Measurements from ENCODE around the gene AFF1.

AFF1 gene

DNA sequence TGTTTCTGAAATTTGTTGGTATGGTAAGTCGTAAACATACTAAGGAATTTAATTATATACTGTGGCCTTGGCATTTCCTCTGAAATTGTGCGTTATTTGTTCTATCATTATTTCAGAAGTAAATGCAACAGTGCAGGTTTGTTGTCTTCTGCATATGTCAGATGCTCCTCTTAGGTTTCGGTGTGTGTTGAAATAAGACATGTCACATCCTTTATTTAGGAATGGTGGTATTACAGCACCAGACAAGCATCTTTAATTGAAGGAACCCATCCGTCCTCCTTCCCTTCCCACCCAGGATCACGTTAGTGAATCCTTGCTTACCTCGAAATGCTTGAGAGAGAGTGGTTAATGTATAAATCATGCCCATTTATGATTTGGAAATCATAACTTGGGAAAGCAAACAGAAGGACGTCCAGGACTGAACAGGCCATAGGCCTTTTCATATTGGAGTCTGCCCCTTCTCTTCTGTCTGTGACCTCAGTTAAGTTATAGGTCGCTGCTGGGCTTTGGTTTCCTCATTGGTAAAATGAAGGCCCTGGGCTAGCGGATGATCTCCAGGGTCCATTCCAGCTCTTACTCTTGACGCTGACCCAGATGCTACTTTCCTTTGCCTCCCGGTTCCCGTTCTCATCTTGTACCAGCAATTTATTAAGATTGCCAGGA is 151.5 kb downstream of the AFF1 start:
- DNase-seq (ENCODE audit: low read depth) = no peak

DNA sequence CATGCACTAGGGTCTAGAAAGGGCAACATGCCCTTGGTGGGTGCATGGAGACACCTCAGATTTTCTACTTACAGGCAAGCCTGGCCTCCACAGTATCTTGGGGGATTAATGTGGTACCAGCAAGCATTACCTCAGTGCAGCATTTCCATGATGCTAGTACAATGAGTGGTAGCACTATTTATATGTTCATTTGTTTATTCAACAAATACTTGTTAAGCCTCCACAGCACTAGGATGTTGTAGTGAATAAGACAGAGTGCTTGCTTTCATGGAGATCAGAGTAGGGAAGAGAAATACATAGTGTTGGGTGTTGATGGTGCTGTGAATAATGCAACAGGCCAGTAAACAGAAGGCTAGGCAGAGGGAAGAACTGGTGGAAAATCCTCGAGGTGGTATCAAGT is 152.2 kb downstream of the AFF1 start:
- DNase-seq (ENCODE audit: low read depth) = no peak

DNA sequence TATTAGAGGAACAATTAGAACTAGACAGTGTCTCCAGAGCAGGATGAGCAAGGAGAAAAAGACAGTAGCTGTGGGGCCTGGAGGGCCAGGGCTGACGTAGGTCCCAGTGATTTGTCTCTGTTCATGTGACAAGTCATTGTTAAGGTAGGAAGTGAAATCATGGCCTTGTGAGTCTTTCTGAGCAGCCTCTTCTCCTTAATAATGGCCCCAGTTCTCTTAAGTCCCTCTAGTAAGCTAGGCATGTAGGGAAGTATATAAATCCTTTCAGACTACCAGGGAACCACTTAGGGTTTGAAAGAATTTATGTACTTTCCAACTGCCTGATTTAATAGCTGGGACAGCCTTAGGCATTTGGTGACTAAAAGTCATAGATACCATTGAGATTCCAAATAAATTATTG is 152.6 kb downstream of the AFF1 start:
- DNase-seq (ENCODE audit: low read depth) = no peak

GRCh38 chr4:87088186-87088585 is 153.4 kb downstream of the AFF1 start:
- no peak for DNase-seq (ENCODE audit: low read depth)

DNA sequence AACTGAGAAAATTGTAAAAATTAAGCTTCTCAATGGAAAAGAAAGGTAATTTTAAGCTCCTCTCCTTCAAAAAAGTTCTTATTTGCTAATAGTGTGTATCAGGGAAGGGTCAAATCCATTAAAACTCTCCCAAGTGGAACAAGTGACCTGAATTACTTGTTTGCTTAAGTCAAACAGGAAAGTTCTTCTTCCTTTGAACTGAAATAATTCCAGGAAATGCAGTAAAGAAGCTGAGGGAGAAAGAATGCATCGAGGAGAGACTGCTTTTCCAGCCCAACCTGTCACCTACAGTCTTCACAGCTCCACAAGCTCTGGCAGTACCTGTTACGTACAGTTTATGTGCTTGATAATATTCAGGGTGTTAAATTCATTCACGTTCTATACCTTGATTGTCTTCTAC is 154.6 kb downstream of the AFF1 start:
- no peak for DNase-seq (ENCODE audit: low read depth)

- DNase-seq (ENCODE audit: low read depth) = no peak
Measured at GRCh38 chr4:87090305-87090704, 155.5 kb downstream of the AFF1 start.

GRCh38 chr4:87092389-87093141 is 157.8 kb downstream of the AFF1 start:
- no peak for DNase-seq (ENCODE audit: low read depth)

- peak; percentile 14 for DNase-seq (ENCODE audit: low read depth)
Measured at GRCh38 chr4:87093443-87094123, 158.8 kb downstream of the AFF1 start.

DNA sequence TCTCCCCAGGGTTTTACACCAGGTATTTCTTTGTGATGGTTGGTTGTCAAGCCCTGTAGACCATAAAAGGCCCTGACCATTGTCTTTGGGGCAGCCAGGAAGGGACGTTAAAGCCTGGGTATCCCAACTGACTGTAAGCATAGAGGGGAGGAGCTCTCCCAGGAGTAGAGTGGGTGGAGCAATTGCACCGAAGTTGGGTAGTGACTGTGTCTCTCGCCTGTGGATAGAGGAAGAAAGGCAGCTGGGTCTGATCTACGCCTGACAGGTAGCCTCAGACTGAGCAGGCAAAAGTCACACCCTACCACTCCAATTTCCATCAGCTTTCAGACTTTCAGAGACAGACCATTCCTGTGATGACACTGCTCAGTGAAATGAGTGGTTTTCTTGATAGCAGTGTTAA is 162.3 kb downstream of the AFF1 start:
- DNase-seq (ENCODE audit: low read depth) = no peak

DNA sequence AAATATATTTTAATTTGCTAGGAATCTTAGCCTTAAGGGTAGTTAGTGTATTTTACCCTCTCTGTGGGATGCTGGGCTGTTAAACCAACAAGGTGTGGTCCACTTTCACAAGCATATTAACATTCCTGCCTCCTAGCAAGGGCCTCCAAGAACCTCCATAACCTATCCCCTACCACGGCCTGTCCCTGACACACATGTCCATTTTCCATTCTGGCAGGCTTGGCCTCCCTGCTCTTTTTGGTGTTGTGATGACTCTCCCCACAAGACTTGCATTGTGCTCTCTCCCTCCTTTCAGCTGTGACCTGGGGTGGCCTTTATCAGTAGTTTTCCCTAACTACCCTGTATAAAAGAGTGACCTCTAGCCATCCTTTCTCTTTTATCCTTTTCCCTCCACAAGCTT is 165.4 kb downstream of the AFF1 start:
- DNase-seq (ENCODE audit: low read depth) = no peak

GRCh38 chr4:87101543-87102199 is 166.9 kb downstream of the AFF1 start:
- no peak for DNase-seq (ENCODE audit: low read depth)

DNA sequence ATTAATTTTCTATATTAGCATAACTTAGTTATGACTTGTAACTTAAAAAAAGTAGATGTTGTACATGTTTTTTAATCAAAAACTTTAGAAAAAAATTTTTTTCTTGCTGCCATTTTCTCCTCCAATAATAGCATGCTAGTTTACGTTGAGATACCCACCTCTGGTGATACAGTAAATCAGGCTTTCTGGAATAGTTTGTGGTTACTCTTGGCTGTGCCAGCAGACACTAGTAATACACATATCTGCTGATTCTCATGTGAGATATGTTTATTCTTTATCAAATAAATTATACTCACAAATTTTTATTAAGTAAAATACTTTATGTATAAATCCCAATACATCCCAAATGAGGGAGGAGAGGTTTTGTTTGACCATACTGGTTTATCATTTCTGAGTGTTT is 168.3 kb downstream of the AFF1 start:
- DNase-seq (ENCODE audit: low read depth) = no peak

DNA sequence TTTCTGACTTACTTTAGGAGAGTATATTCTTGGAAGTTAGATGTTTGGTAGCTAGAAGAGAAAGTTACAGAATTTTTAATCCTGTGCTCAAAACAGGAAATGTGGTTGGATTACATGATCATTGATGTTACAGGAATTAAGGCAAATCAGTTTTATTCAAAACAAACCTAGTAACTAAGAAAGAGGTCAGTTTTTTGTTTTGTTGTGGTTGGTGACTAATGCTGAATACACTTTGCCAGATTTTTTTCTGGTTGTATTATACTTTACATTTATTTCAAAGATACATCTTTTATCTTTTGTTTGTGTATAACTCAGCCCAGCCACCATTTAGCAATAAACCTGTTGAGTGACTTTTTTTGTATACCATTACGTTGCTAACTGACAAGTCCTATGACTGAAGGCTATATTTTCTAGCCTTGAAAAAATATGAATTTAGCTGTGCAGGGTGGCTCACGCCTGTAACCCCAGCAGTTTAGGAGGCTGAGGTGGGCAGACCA is 168.9 kb downstream of the AFF1 start:
- no peak for DNase-seq (ENCODE audit: low read depth)

GRCh38 chr4:87105101-87105845 is 170.5 kb downstream of the AFF1 start:
- DNase-seq (ENCODE audit: low read depth) = no peak

DNA sequence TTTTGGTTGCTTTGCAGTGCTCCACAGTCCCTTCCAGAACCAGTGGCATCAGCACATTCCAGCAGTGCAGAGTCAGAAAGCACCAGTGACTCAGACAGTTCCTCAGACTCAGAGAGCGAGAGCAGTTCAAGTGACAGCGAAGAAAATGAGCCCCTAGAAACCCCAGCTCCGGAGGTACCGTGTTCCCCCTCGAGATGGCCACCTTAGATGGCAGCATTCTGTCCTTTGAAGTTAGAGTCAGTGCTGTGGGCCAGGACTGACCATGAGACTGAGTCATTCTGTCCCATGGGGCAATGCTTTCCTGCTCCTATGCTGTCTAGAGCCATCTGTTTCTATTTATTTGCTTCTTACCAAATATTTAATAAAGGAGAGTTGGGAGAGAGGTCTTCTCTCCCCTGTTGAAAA is 173.3 kb downstream of the AFF1 start:
- no peak for DNase-seq (ENCODE audit: low read depth)

- DNase-seq (ENCODE audit: low read depth) = no peak
Measured at GRCh38 chr4:87109121-87109520, 174.3 kb downstream of the AFF1 start.

GRCh38 chr4:87109945-87110344 is 175.1 kb downstream of the AFF1 start:
- no peak for DNase-seq (ENCODE audit: low read depth)

DNA sequence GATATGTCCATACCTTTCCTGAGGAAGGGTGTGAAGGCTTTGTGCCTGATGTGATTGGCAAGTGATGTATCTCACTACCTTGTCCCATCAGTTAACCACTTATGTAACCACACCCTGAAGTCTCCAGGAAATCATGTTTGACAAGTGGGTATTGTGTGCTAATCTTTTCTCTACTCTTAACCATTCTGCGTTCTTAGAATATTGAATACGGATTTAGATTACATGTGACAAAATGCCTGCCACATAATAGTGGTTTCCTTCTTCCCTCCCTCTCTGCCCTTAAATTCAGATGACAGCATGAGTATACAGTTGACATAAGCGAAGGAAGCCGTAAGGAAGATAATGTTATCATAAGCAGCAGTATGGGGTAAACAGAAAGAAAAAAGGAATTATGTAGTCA is 177.3 kb downstream of the AFF1 start:
- no peak for DNase-seq (ENCODE audit: low read depth)

DNA sequence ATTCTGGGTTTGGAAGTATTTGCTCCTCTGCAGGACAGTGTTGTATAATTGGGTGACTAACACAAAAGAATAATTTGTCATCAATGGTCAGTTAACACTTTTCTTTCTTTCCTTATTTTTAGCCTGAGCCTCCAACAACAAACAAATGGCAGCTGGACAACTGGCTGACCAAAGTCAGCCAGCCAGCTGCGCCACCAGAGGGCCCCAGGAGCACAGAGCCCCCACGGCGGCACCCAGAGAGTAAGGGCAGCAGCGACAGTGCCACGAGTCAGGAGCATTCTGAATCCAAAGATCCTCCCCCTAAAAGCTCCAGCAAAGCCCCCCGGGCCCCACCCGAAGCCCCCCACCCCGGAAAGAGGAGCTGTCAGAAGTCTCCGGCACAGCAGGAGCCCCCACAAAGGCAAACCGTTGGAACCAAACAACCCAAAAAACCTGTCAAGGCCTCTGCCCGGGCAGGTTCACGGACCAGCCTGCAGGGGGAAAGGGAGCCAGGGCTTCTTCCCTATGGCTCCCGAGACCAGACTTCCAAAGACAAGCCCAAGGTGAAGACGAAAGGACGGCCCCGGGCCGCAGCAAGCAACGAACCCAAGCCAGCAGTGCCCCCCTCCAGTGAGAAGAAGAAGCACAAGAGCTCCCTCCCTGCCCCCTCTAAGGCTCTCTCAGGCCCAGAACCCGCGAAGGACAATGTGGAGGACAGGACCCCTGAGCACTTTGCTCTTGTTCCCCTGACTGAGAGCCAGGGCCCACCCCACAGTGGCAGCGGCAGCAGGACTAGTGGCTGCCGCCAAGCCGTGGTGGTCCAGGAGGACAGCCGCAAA is 179.6 kb downstream of the AFF1 start:
- DNase-seq (ENCODE audit: low read depth) = no peak

DNA sequence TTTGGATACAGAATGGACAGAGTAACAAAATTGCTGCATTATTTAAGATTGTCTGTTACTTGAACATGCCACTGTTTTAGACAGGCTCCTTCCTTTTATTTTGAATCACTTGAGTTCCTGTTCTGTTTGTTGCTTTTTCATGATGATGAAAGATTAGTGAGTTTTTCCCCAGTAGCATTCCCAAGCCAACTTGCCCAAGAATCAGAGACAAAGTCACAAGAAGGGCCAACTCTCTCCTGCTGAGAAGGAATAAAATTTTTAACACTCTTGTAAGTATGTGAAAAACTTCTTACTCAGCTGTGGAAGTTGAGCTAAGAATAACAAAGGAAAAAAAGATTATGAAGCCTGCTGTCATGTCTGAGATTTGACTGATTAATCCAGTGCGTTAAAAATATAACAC is 181.4 kb downstream of the AFF1 start:
- DNase-seq (ENCODE audit: low read depth) = no peak
